BLaER1 (cell line): ENCODE measurements around the gene TSPAN31.
A peak's percentile ranks its signal among the peaks of the same experiment; 100 is the strongest.

Source experiments
- H3K27ac ChIP-seq: shearing (Covaris generic); formaldehyde crosslinking; 2 replicates; pipeline ENCODE4 v1.8.1; 2022
- H3K27me3 ChIP-seq: shearing (Covaris generic); formaldehyde crosslinking; 2 replicates; pipeline ENCODE4 v1.8.1; 2022
- H3K36me3 ChIP-seq: shearing (Covaris generic); formaldehyde crosslinking; 2 replicates; pipeline ENCODE4 v1.8.1; 2022
- H3K4me1 ChIP-seq: shearing (Covaris generic); formaldehyde crosslinking; 2 replicates; pipeline ENCODE4 v1.8.1; 2022
- H3K4me2 ChIP-seq: shearing (Covaris generic); formaldehyde crosslinking; 2 replicates; pipeline ENCODE4 v1.8.1; 2022
- H3K4me3 ChIP-seq: shearing (Covaris generic); formaldehyde crosslinking; 2 replicates; pipeline ENCODE4 v1.8.1; 2022
- H3K9ac ChIP-seq: shearing (Covaris generic); formaldehyde crosslinking; 2 replicates; pipeline ENCODE4 v1.8.1; 2022
- H3K9me3 ChIP-seq: shearing (Covaris generic); formaldehyde crosslinking; 2 replicates; pipeline ENCODE4 v1.8.1; 2022
- H4K20me1 ChIP-seq: shearing (Covaris generic); formaldehyde crosslinking; 2 replicates; pipeline ENCODE4 v1.8.1; 2022
- Cebpa-rat ChIP-seq: shearing (Covaris generic); IDR thresholded peaks from 2 replicates; pipeline ENCODE4 v1.8.1; 2022

The TSPAN31 gene

GRCh38 chr12:57735952-57736740, 8.7 kb upstream of the TSPAN31 start:
- Histone ChIP-seq H3K4me2 (no peak overlapping the region), H4K20me1 (peaks cover 38% of the 10 kb centered on the region), H3K9ac (no peak overlapping the region), H3K4me1 (peaks cover 22% of the 10 kb centered on the region), H3K36me3 (peaks cover 70% of the 10 kb centered on the region), H3K27me3 (no peaks in the 10 kb centered on the region), H3K27ac (no peak overlapping the region), H3K9me3 (no peaks in the 10 kb centered on the region), H3K4me3 (no peak overlapping the region)
- TF ChIP-seq Cebpa-rat: no peak

- TF ChIP-seq Cebpa-rat: no peak
- Histone ChIP-seq H4K20me1 (peaks cover 38% of the 10 kb centered on the region), H3K4me1 (peaks cover 30% of the 10 kb centered on the region), H3K9me3 (no peaks in the 10 kb centered on the region), H3K27ac (no peak overlapping the region), H3K4me2 (no peak overlapping the region), H3K9ac (no peak overlapping the region), H3K36me3 (peaks cover 62% of the 10 kb centered on the region), H3K4me3 (no peak overlapping the region), H3K27me3 (no peaks in the 10 kb centered on the region)
Measured at GRCh38 chr12:57736741-57737466, 7.9 kb upstream of the TSPAN31 start.

- Histone ChIP-seq H4K20me1 (peaks cover 38% of the 10 kb centered on the region), H3K4me2 (no peak overlapping the region), H3K27ac (no peak overlapping the region), H3K4me3 (no peak overlapping the region), H3K4me1 (peaks cover 38% of the 10 kb centered on the region), H3K9me3 (no peaks in the 10 kb centered on the region), H3K36me3 (peaks cover 53% of the 10 kb centered on the region), H3K27me3 (no peaks in the 10 kb centered on the region), H3K9ac (no peak overlapping the region)
- no peak for TF ChIP-seq Cebpa-rat
Measured at GRCh38 chr12:57737467-57738460, 7.1 kb upstream of the TSPAN31 start.

GRCh38 chr12:57738661-57739237, 6.1 kb upstream of the TSPAN31 start, which contains the start of gene AGAP2:
AGAP2 (minus strand) TSS chr12:57738742; CDS start chr12:57738246, 496 bp downstream.
- Histone ChIP-seq H3K4me2 (peak within 1 kb of the TSS; percentile 96), H3K36me3 (peaks cover 43% of the 10 kb centered on the region), H3K4me1 (peaks cover 41% of the 10 kb centered on the region), H3K9ac (no peak within 1 kb of the TSS), H3K4me3 (no peak within 1 kb of the TSS), H3K27ac (peak within 1 kb of the TSS; percentile 66; the same call in 1 of the 2 replicates), H3K27me3 (no peaks in the 10 kb centered on the region), H4K20me1 (peaks cover 32% of the 10 kb centered on the region), H3K9me3 (no peaks in the 10 kb centered on the region)
- TF ChIP-seq Cebpa-rat: no peak

GRCh38 chr12:57739387-57739786, 5.5 kb upstream of the TSPAN31 start:
- H3K4me3 ChIP-seq: no peak overlapping the region
- peaks cover 32% of the 10 kb centered on the region for H4K20me1 ChIP-seq
- H3K27me3 ChIP-seq: no peaks in the 10 kb centered on the region
- no peaks in the 10 kb centered on the region for H3K9me3 ChIP-seq
- no peak for TF ChIP-seq Cebpa-rat
- H3K36me3 ChIP-seq: peaks cover 37% of the 10 kb centered on the region
- H3K9ac ChIP-seq: no peak overlapping the region
- H3K27ac ChIP-seq: peak overlapping the region; percentile 66; the same call in 1 of the 2 replicates
- H3K4me1 ChIP-seq: peaks cover 48% of the 10 kb centered on the region
- peak overlapping the region; percentile 96 for H3K4me2 ChIP-seq

GRCh38 chr12:57739914-57740538, 4.8 kb upstream of the TSPAN31 start:
- TF ChIP-seq Cebpa-rat: no peak
- Histone ChIP-seq H3K4me1 (peaks cover 49% of the 10 kb centered on the region), H3K27me3 (no peaks in the 10 kb centered on the region), H3K36me3 (peaks cover 31% of the 10 kb centered on the region), H3K4me3 (peak overlapping the region; percentile 70; the same call in 1 of the 2 replicates), H3K9ac (peak overlapping the region; percentile 28), H3K4me2 (peak overlapping the region; percentile 96), H3K9me3 (no peaks in the 10 kb centered on the region), H4K20me1 (peaks cover 32% of the 10 kb centered on the region), H3K27ac (peak overlapping the region; percentile 66)

GRCh38 chr12:57740656-57741412, 4.0 kb upstream of the TSPAN31 start:
- peak overlapping the region; percentile 96 for H3K4me2 ChIP-seq
- H3K27ac ChIP-seq: peak overlapping the region; percentile 66

GRCh38 chr12:57741413-57741789, 3.4 kb upstream of the TSPAN31 start:
- no peak for TF ChIP-seq Cebpa-rat
- H3K9ac ChIP-seq: peak overlapping the region; percentile 75
- peaks cover 60% of the 10 kb centered on the region for H3K4me1 ChIP-seq
- peaks cover 31% of the 10 kb centered on the region for H4K20me1 ChIP-seq
- peaks cover 33% of the 10 kb centered on the region for H3K36me3 ChIP-seq
- H3K4me3 ChIP-seq: peak overlapping the region; percentile 70
- no peaks in the 10 kb centered on the region for H3K27me3 ChIP-seq
- H3K4me2 ChIP-seq: peak overlapping the region; percentile 96
- peak overlapping the region; percentile 66 for H3K27ac ChIP-seq
- no peaks in the 10 kb centered on the region for H3K9me3 ChIP-seq

More at GRCh38 chr12:57740656-57741412, 4.0 kb upstream of the TSPAN31 start:
- Histone ChIP-seq H3K9ac (peak overlapping the region; percentile 75), H3K36me3 (peaks cover 29% of the 10 kb centered on the region), H3K4me1 (peaks cover 55% of the 10 kb centered on the region), H4K20me1 (peaks cover 31% of the 10 kb centered on the region), H3K9me3 (no peaks in the 10 kb centered on the region), H3K4me3 (peak overlapping the region; percentile 70), H3K27me3 (no peaks in the 10 kb centered on the region)
- no peak for TF ChIP-seq Cebpa-rat
